GM21390 (cell line): ENCODE results near the gene DIS3.
"Not testable (repeated sequence)": the region's sequence is repeated elsewhere in the genome, so short reads cannot be mapped to it uniquely, and the experiment has no call there.

Experiments used
- ATAC-seq: cut with Tn5 transposase; IDR thresholded peaks from one replicate; pipeline ENCODE4 v1.9.1; 2021; ENCODE audit not compliant: unreplicated experiment

The DIS3 gene

DNA sequence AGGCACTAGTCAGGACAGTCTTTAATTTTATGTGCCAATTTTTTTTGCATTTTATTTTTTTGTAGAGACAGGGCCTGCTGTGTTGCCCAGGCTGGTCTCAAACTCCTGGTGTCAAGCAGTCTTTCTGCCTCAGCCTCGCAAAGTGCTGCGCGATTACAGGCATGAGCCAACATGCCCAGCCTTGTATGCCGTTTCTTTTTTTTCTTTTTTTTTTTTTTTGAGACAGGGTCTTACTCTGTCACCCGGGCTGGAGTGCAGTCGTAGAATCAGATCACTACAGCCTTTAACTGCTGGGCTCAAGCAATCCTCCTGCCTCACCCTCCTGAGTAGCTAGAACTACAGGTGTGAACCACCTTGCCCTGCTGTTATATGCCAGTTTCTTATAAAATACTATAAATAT is 27.6 kb downstream of the DIS3 start:
- ATAC-seq = no peak

- ATAC-seq = no peak
Observed at GRCh38 chr13:72751220-72751619, 30.5 kb downstream of the DIS3 start.

DNA sequence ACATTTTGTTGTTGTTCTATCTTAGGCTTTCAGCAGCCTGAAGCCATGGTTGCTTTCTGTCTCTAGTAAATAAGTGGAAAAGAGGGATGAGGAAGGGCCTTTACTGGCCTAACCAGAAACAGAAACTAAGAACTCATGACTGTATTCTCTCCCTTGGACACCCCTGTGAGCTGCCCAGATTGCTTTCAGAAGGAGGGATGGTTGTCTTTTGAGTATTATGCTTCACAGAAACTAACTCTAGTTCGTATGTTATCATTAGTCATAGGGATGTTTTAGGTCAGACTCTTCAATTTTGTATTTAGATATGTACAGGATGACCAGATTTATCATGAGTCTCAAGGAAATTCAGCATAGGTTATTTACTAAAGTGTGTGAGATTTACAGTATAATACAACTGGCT is 36.4 kb downstream of the DIS3 start:
- ATAC-seq = peak; percentile 52

DNA sequence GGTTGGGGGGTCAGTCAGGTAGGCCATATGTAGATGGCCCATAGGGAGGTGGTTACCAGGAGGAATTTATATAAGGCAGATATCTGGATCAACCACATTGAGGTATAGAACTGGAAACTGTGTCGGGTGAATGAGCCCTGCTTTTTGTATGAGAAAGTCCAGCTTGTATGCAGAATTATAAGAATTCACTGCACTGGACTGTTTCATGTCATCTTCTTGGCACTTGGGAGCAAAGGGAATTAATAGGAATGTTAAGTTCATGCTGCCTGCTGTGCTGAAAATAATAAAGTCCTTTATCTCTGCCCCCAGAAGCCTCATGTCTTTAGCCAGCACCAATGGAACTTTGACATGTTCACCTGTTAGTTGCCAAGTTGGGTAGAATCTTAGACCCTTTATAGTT is 41.7 kb downstream of the DIS3 start:
- no peak for ATAC-seq

- ATAC-seq = no peak
Observed at GRCh38 chr13:72737033-72737432, 44.7 kb downstream of the DIS3 start.

DNA sequence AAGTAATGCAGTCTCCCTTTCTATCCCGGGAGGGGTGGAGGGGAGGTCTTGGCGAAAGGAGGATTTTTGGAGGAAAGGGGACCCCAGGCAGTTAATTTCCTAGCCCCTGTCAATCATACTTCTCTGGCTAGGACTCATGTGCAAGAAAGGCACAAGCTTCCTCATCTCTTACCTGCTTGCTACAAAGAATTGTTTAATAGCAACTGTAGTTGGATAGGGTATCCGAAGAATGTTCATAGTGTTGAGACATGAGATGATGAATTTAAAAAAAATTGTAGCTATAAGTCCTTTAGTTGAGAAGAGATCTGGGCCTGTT is 53.5 kb downstream of the DIS3 start:
- ATAC-seq = no peak

GRCh38 chr13:72727417-72728289 is 54.0 kb downstream of the DIS3 start, which contains the start of the genes BORA and MZT1:
Gene BORA, plus strand, starts transcription at chr13:72727923. Its CDS starts 1,018 bp downstream, at chr13:72728941.
Gene MZT1, minus strand, starts transcription at chr13:72727629. Its CDS starts 27 bp downstream, at chr13:72727602.
- peak; percentile 95 for ATAC-seq

- ATAC-seq = peak; percentile 21
Observed at GRCh38 chr13:72726726-72727416, 54.8 kb downstream of the DIS3 start.

GRCh38 chr13:72726185-72726584 is 55.5 kb downstream of the DIS3 start:
- ATAC-seq = not testable (repeated sequence)

DNA sequence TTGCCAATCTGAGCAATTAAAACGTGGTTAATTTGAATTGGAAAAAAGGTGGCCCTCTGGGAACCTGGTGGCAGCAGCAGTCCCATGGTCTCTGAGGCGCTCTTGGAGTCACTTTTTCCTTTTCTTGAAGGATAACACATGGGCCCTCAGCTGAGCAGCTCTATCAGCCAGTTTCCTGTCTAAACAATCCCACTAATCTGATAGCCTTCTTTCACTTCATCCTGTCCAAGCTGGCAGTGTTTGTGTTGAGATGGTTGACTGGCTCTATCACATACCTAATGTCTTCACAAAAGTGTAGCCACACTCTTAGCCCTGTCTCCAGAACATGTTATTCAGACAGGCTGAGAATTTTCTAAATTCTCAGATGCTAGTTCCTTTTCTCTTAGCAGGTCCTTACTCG is 64.9 kb downstream of the DIS3 start:
- no peak for ATAC-seq
